Ureter (tissue), 1 donor: ENCODE data around the gene IFNG. TPM values are rescaled to one million over a fixed set of nuclear protein-coding genes. Genes with fewer than 3 reads are reported as not detected.
"Not testable (repeated sequence)": the region's sequence is repeated elsewhere in the genome, so short reads cannot be mapped to it uniquely, and the experiment has no call there.

Experiments used
- DNase-seq: peaks from one replicate; pipeline ENCODE4 v3.0.0-alpha.2; 2020; ENCODE audit warnings: low spot score
- total RNA-seq: library from RNA; stranded (reverse); gene quantifications from one replicate; pipeline ENCODE4 v1.2.4, GENCODE V29; 2023
- donor health status: DM: yes; HTN: yes; CAD: no.

Gene IFNG
- total RNA-seq, result 0.31 TPM

- no peak for DNase-seq
These were observed at the start of gene IFNG for GRCh38 chr12:68159681-68160304. IFNG (minus strand) TSS chr12:68159740; CDS start chr12:68159615, 125 bp downstream.

- not testable (repeated sequence) for DNase-seq
These were observed 49.6 kb upstream of the IFNG start for GRCh38 chr12:68209048-68209728.

GRCh38 chr12:68207276-68207675, 47.7 kb upstream of the IFNG start:
- DNase-seq, result no peak

- DNase-seq, result no peak
These were observed 46.9 kb upstream of the IFNG start for GRCh38 chr12:68206446-68206845.

- DNase-seq, result no peak
These were observed 43.9 kb upstream of the IFNG start for GRCh38 chr12:68203460-68203875.

- DNase-seq, result no peak
These were observed 41.3 kb upstream of the IFNG start for GRCh38 chr12:68200854-68201253.

GRCh38 chr12:68199127-68199526, 39.6 kb upstream of the IFNG start:
- DNase-seq, result no peak

- DNase-seq, result no peak
These were observed 39.1 kb upstream of the IFNG start for GRCh38 chr12:68198507-68199086.

GRCh38 chr12:68190301-68190700, 30.8 kb upstream of the IFNG start:
- no peak for DNase-seq

GRCh38 chr12:68189821-68190242, 30.3 kb upstream of the IFNG start:
- DNase-seq, result no peak

GRCh38 chr12:68185598-68185997, 26.1 kb upstream of the IFNG start:
- no peak for DNase-seq

GRCh38 chr12:68180792-68181744, 21.5 kb upstream of the IFNG start:
- DNase-seq, result no peak

GRCh38 chr12:68178774-68179439, 19.4 kb upstream of the IFNG start:
- no peak for DNase-seq

- no peak for DNase-seq
These were observed 18.6 kb upstream of the IFNG start for GRCh38 chr12:68178184-68178583.

GRCh38 chr12:68177562-68177961, 18.0 kb upstream of the IFNG start:
- DNase-seq, result no peak

- DNase-seq, result no peak
These were observed 16.7 kb upstream of the IFNG start for GRCh38 chr12:68176257-68176656.

GRCh38 chr12:68175557-68176061, 16.1 kb upstream of the IFNG start:
- DNase-seq, result no peak

- not testable (repeated sequence) for DNase-seq
These were observed 15.2 kb upstream of the IFNG start for GRCh38 chr12:68174761-68175160.

GRCh38 chr12:68173792-68174191, 14.3 kb upstream of the IFNG start:
- DNase-seq, result no peak

GRCh38 chr12:68170726-68171125, 11.2 kb upstream of the IFNG start:
- DNase-seq, result no peak

GRCh38 chr12:68169213-68169889, 9.8 kb upstream of the IFNG start:
- DNase-seq, result no peak
